HEK293 (cell line): ENCODE data around the gene NT5DC3.
A peak's percentile ranks its signal among the peaks of the same experiment; 100 is the strongest.

Experiments used
- GLI4 ChIP-seq: fragments of 450-650 bp; formaldehyde crosslinking; IDR thresholded peaks from 2 replicates; pipeline ENCODE4 v1.5.1; 2016; ENCODE audit warnings: missing biosample characterization, missing genetic modification characterization
- HOXC10 ChIP-seq: sonication (generic); formaldehyde crosslinking; IDR thresholded peaks from 2 replicates; pipeline ENCODE4 v1.8.1; 2023; ENCODE audit warnings: mild to moderate bottlenecking, missing genetic modification reagents
- KLF1 ChIP-seq: fragments of 450-650 bp; formaldehyde crosslinking; IDR thresholded peaks from 2 replicates; pipeline ENCODE4 v1.5.1; 2016; ENCODE audit warnings: missing biosample characterization, missing genetic modification characterization
- MYNN ChIP-seq: fragments of 450-650 bp; formaldehyde crosslinking; IDR thresholded peaks from 2 replicates; pipeline ENCODE4 v1.5.1; 2016; ENCODE audit warnings: missing biosample characterization, missing genetic modification characterization, borderline replicate concordance
- ZBTB21 ChIP-seq: fragments of 450-650 bp; formaldehyde crosslinking; IDR thresholded peaks from 2 replicates; pipeline ENCODE4 v1.5.1; 2017; ENCODE audit warnings: missing biosample characterization, missing genetic modification characterization
- ZNF175 ChIP-seq: fragments of 450-650 bp; formaldehyde crosslinking; IDR thresholded peaks from 2 replicates; pipeline ENCODE4 v1.5.1; 2016; ENCODE audit warnings: missing biosample characterization, missing genetic modification characterization
- ZNF404 ChIP-seq: fragments of 450-650 bp; formaldehyde crosslinking; IDR thresholded peaks from 2 replicates; pipeline ENCODE4 v1.5.1; 2017; ENCODE audit warnings: missing biosample characterization, missing genetic modification characterization
- ZNF654 ChIP-seq: fragments of 450-650 bp; formaldehyde crosslinking; IDR thresholded peaks from 2 replicates; pipeline ENCODE4 v1.5.1; 2016; ENCODE audit warnings: low read depth, missing biosample characterization, missing genetic modification characterization
- ZNF777 ChIP-seq: fragments of 450-650 bp; formaldehyde crosslinking; IDR thresholded peaks from 2 replicates; pipeline ENCODE4 v1.5.1; 2017; ENCODE audit warnings: missing biosample characterization, missing genetic modification characterization, borderline replicate concordance
- ZNF792 ChIP-seq: fragments of 450-650 bp; formaldehyde crosslinking; IDR thresholded peaks from 2 replicates; pipeline ENCODE4 v1.5.1; 2016; ENCODE audit warnings: missing biosample characterization, missing genetic modification characterization
- TF ChIP-seq, protein P1 (sequence below): fragments of 450-650 bp; formaldehyde crosslinking; IDR thresholded peaks from 2 replicates; pipeline ENCODE4 v1.5.1; 2016; ENCODE audit warnings: missing biosample characterization, missing genetic modification characterization
- TF ChIP-seq, protein P2 (sequence below): fragments of 450-650 bp; formaldehyde crosslinking; IDR thresholded peaks from 2 replicates; pipeline ENCODE4 v1.5.1; 2017; ENCODE audit warnings: missing biosample characterization, missing genetic modification characterization
- TF ChIP-seq, protein P3 (sequence below): fragments of 450-650 bp; IDR thresholded peaks from 2 replicates; pipeline ENCODE4 v1.5.1; 2018; ENCODE audit warnings: missing biosample characterization, missing genetic modification characterization

DNA sequence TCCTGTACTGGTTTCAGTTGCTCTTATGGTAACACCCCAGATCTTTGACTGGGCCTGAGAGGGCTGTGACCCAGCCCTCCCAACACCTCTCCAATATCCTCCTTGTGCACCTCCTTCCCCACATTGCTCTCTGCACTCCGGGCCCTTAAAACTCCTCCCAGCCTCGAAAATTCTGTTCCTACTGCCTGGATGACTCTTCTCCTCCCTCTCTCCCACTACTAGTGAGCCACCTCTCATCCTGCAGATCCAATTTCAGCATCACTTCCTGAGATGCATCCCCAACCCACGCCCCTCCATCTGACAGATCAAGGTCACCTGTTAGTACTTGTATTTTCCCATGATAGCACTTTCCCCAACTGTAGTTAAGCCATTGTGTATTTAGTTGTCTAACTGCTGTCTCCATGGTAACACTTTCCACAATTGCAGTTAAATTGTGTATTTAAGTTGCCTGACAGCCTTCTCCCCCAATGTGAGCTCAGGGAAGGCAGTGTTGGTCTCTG is 11.5 kb upstream of the NT5DC3 start:
- TF ChIP-seq ZNF175 (no peak), GLI4 (tag by site-specific recombination) (no peak), ZNF654 (tag by site-specific recombination) (no peak), ZNF404 (tag by site-specific recombination) (no peak), ZNF777 (tag by site-specific recombination) (no peak), KLF1 (0 out of 2 replicates have a peak, but pooled peaks have one; percentile 42), MYNN (tag by site-specific recombination) (no peak), ZNF792 (tag by site-specific recombination) (no peak), ZBTB21 (tag by site-specific recombination) (no peak), HOXC10 (CRISPR knock-in tag) (no peak)
- TF ChIP-seq, protein P1, sequence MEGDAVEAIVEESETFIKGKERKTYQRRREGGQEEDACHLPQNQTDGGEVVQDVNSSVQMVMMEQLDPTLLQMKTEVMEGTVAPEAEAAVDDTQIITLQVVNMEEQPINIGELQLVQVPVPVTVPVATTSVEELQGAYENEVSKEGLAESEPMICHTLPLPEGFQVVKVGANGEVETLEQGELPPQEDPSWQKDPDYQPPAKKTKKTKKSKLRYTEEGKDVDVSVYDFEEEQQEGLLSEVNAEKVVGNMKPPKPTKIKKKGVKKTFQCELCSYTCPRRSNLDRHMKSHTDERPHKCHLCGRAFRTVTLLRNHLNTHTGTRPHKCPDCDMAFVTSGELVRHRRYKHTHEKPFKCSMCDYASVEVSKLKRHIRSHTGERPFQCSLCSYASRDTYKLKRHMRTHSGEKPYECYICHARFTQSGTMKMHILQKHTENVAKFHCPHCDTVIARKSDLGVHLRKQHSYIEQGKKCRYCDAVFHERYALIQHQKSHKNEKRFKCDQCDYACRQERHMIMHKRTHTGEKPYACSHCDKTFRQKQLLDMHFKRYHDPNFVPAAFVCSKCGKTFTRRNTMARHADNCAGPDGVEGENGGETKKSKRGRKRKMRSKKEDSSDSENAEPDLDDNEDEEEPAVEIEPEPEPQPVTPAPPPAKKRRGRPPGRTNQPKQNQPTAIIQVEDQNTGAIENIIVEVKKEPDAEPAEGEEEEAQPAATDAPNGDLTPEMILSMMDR = no peak
- TF ChIP-seq, protein P2, sequence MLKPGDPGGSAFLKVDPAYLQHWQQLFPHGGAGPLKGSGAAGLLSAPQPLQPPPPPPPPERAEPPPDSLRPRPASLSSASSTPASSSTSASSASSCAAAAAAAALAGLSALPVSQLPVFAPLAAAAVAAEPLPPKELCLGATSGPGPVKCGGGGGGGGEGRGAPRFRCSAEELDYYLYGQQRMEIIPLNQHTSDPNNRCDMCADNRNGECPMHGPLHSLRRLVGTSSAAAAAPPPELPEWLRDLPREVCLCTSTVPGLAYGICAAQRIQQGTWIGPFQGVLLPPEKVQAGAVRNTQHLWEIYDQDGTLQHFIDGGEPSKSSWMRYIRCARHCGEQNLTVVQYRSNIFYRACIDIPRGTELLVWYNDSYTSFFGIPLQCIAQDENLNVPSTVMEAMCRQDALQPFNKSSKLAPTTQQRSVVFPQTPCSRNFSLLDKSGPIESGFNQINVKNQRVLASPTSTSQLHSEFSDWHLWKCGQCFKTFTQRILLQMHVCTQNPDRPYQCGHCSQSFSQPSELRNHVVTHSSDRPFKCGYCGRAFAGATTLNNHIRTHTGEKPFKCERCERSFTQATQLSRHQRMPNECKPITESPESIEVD = no peak
- TF ChIP-seq, protein P3, sequence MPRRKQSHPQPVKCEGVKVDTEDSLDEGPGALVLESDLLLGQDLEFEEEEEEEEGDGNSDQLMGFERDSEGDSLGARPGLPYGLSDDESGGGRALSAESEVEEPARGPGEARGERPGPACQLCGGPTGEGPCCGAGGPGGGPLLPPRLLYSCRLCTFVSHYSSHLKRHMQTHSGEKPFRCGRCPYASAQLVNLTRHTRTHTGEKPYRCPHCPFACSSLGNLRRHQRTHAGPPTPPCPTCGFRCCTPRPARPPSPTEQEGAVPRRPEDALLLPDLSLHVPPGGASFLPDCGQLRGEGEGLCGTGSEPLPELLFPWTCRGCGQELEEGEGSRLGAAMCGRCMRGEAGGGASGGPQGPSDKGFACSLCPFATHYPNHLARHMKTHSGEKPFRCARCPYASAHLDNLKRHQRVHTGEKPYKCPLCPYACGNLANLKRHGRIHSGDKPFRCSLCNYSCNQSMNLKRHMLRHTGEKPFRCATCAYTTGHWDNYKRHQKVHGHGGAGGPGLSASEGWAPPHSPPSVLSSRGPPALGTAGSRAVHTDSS (tag by site-specific recombination) = no peak
